ENCODE data around the gene YWHAG.

GRCh38 chr7:76353744-76354143, 5.0 kb downstream of the YWHAG start:
- TF ChIP-seq CTCF (IDR thresholded peaks at IDR 0.05) (no peak), POLR2A (IDR thresholded peaks at IDR 0.05) (no peak), POLR2AphosphoS5 (IDR thresholded peaks at IDR 0.05) (no peak)
